Astrocyte of the cerebellum (primary cell): ENCODE results near the gene UBE3B.

Experiments
- DNase-seq: peaks from one replicate; pipeline ENCODE4 v3.0.0-alpha.2; 2011; ENCODE audit warnings: low read depth
- H3K4me3 ChIP-seq: 2 replicates; pipeline ENCODE4 v1.5.1; 2011; ENCODE audit warnings: mild to moderate bottlenecking, low read depth, low read length, moderate library complexity
- CTCF ChIP-seq: IDR thresholded peaks from 2 replicates; pipeline ENCODE4 v1.5.1; 2012; ENCODE audit warnings: low read length, low read depth, moderate library complexity, mild to moderate bottlenecking; ENCODE audit errors: missing control alignments
- in situ Hi-C: cut with HindIII; loops from 2 replicates; pipeline ENCODE4 v1.10.0; 2017; ENCODE audit warnings: low sequenced_read_pairs

Gene UBE3B

DNA sequence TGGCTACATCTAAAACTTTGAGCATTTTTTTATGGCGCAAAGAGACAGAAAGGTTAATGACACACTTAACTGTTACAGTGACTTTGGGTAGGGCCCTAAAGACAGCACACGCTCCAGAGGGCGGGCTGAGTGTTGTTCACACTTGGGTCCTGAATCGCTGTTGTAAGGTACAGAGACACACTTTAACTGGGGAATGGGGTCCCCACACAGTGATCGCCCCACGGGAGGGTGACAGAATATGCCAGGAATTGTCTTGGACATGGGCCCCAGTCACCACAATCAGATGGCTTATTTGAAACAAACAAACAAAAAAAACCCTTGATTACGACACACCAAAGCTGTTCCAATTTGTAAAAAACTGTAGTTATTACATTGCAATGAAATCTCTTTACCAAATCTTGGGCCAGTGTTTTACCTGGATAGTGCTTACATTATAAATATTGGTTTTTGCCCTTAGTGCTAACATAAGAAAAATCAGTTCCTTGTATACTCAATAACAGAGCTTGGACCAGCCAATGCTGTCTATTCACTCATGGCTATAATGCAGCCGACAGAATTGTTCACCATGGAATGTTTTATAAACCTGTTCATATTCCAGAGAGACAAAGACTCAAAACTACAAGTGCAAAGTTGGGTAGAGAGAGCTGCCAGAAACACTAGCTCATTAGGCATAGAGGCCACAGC lies 28.6 kb upstream of the UBE3B start:
- in situ Hi-C loops = no loop called here
- no peak overlapping the region for H3K4me3 ChIP-seq
- DNase-seq = no peak
- TF ChIP-seq CTCF = no peak

DNA sequence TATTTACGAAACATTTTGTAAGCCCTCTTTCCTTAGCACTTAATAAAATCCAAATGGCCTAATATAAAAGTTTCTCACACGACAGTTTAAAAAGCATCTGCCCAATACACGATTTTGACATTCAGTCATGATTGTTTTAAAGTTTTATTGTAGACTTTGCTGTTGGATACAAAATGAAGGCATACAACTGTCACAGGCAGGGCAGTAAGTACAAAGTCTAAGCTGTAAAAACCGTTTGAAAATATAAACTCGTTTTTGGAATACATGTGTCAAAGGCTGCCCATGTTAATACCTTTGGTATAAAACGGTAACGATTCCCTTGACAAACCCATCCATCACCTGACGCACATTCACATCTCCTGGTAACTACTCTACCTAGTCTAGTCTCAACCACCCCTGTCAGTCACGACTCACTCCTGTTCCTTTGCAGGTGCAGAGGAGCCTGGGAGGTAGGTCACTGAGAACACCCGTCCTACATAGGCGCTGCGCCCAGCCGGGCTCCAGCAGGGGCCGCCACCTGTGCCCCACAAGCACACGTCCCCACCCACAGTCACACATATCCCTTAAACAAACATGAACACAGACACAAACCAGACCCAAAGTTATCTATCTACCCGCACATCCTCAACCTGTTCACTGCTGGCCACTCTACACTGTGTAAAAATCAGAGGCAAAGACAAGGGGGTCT lies 27.4 kb upstream of the UBE3B start:
- in situ Hi-C loops = no loop called here
- H3K4me3 ChIP-seq = no peak overlapping the region
- TF ChIP-seq CTCF = no peak
- DNase-seq = no peak

GRCh38 chr12:109450980-109451379 lies 26.5 kb upstream of the UBE3B start:
- TF ChIP-seq CTCF = no peak
- in situ Hi-C loops = no loop called here
- no peak for DNase-seq
- H3K4me3 ChIP-seq = no peak overlapping the region

DNA sequence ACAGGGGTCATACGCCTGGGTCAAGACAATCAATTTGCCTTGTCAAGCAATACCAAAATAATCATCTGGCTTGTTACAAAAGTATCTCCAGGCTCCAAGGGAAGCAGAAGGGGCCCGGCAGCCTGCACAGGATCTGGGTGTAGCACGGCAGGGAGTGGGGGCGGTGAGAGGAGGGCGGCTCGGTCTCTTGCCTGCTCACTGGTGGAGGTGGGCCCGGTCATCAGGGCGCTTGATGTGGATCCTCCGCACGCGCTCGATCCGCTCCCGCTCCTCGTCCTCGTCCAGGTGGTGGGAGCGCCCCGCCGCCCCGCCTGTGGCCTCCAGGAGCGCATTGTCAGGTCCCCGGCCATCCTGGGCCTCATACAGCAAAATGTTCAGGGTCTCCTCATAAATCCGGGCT lies 26.0 kb upstream of the UBE3B start:
- DNase-seq = no peak
- no peak overlapping the region for H3K4me3 ChIP-seq
- in situ Hi-C loops = no loop called here
- TF ChIP-seq CTCF = no peak

DNA sequence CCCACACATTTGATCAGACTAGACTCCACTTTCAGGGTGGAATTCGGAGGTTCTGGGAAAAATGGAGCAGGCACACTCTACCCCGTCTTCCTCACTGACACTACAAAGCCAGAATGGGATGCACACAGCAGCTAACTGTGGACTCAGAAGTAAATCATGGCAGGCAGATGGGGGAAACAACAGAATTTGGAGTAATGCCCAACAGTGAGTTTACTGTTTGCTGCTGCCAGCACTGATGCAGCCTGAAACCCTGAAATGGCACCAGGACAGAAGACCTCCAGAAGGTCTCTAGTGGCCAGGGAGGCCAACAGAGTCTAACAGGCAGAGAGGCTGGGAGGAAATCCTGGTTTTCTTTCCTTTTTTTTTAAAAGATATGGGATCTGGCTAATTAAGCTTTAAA lies 24.9 kb upstream of the UBE3B start:
- in situ Hi-C loops = no loop called here
- no peak for TF ChIP-seq CTCF
- no peak overlapping the region for H3K4me3 ChIP-seq
- DNase-seq = no peak

GRCh38 chr12:109455706-109456105 lies 21.7 kb upstream of the UBE3B start:
- no peak overlapping the region for H3K4me3 ChIP-seq
- DNase-seq = no peak
- in situ Hi-C loops = no loop called here
- no peak for TF ChIP-seq CTCF
